ENCODE measurements around the gene REPS2. TPM values are rescaled to one million over a fixed set of nuclear protein-coding genes. Genes with fewer than 3 reads are reported as not detected.
"Not testable (repeated sequence)": the region's sequence is repeated elsewhere in the genome, so short reads cannot be mapped to it uniquely, and the experiment has no call there.

REPS2 gene
- polyA plus RNA-seq, 2 donors: 0.51 to 1.3 TPM

- no peaks in the 10 kb centered on the region for H3K9me3 ChIP-seq (ENCODE audit: control insufficient read depth in 2 of 2, insufficient read depth in 1 of 2, low read depth in 1 of 2, low read length in 1 of 2)
- H3K4me1 ChIP-seq (ENCODE audit: control insufficient read depth in 2 of 2, insufficient read depth in 2 of 2, low read length in 1 of 2): no peaks in the 10 kb centered on the region
- H3K27me3 ChIP-seq (ENCODE audit: control insufficient read depth in 1 of 2, insufficient read depth in 2 of 2, low read length in 2 of 2): no peaks in the 10 kb centered on the region
- WGBS, 2 donors: 51 to 69% methylated on average over 2 of the region's 2 CpGs
- no peak overlapping the region for H3K4me3 ChIP-seq (ENCODE audit: low read depth in 1 of 2, low read length in 2 of 2)
- H3K36me3 ChIP-seq (ENCODE audit: control insufficient read depth in 2 of 2, insufficient read depth in 2 of 2, low read length in 1 of 2): no peaks in the 10 kb centered on the region
- H3K27ac ChIP-seq (ENCODE audit: low read depth in 2 of 2, low read length in 1 of 2): no peak overlapping the region
Observed at GRCh38 chrX:16958356-16958755, 11.9 kb downstream of the REPS2 start.

GRCh38 chrX:16962661-16963060, 16.2 kb downstream of the REPS2 start:
- H3K4me1 ChIP-seq (ENCODE audit: control insufficient read depth in 2 of 2, insufficient read depth in 2 of 2, low read length in 1 of 2); H3K36me3 ChIP-seq (ENCODE audit: control insufficient read depth in 2 of 2, insufficient read depth in 2 of 2, low read length in 1 of 2); H3K27me3 ChIP-seq (ENCODE audit: control insufficient read depth in 1 of 2, insufficient read depth in 2 of 2, low read length in 2 of 2); H3K9me3 ChIP-seq (ENCODE audit: control insufficient read depth in 2 of 2, insufficient read depth in 1 of 2, low read depth in 1 of 2, low read length in 1 of 2); H3K4me3 ChIP-seq (ENCODE audit: low read depth in 1 of 2, low read length in 2 of 2); H3K27ac ChIP-seq (ENCODE audit: low read depth in 2 of 2, low read length in 1 of 2): not testable (repeated sequence)
- 83 to 87% methylated on average over 4 of the region's 4 CpGs for WGBS, 2 donors

- no peak overlapping the region for H3K4me3 ChIP-seq (ENCODE audit: low read depth in 1 of 2, low read length in 2 of 2)
- no peaks in the 10 kb centered on the region for H3K36me3 ChIP-seq (ENCODE audit: control insufficient read depth in 2 of 2, insufficient read depth in 2 of 2, low read length in 1 of 2)
- 87 to 94% methylated on average over 1 of the region's 1 CpG for WGBS, 2 donors
- H3K27ac ChIP-seq (ENCODE audit: low read depth in 2 of 2, low read length in 1 of 2): no peak overlapping the region
- no peaks in the 10 kb centered on the region for H3K9me3 ChIP-seq (ENCODE audit: control insufficient read depth in 2 of 2, insufficient read depth in 1 of 2, low read depth in 1 of 2, low read length in 1 of 2)
- H3K4me1 ChIP-seq (ENCODE audit: control insufficient read depth in 2 of 2, insufficient read depth in 2 of 2, low read length in 1 of 2): no peaks in the 10 kb centered on the region
- no peaks in the 10 kb centered on the region for H3K27me3 ChIP-seq (ENCODE audit: control insufficient read depth in 1 of 2, insufficient read depth in 2 of 2, low read length in 2 of 2)
Observed at GRCh38 chrX:16963216-16963615, 16.8 kb downstream of the REPS2 start.

GRCh38 chrX:16964976-16965375, 18.5 kb downstream of the REPS2 start:
- H3K4me1 ChIP-seq (ENCODE audit: control insufficient read depth in 2 of 2, insufficient read depth in 2 of 2, low read length in 1 of 2); H3K4me3 ChIP-seq (ENCODE audit: low read depth in 1 of 2, low read length in 2 of 2); H3K36me3 ChIP-seq (ENCODE audit: control insufficient read depth in 2 of 2, insufficient read depth in 2 of 2, low read length in 1 of 2); H3K27me3 ChIP-seq (ENCODE audit: control insufficient read depth in 1 of 2, insufficient read depth in 2 of 2, low read length in 2 of 2); H3K9me3 ChIP-seq (ENCODE audit: control insufficient read depth in 2 of 2, insufficient read depth in 1 of 2, low read depth in 1 of 2, low read length in 1 of 2); H3K27ac ChIP-seq (ENCODE audit: low read depth in 2 of 2, low read length in 1 of 2): not testable (repeated sequence)
- WGBS, 2 donors: 88% methylated on average over 25 of the region's 32 CpGs; no CpG with 5 or more reads in 1 of the 2 donors

GRCh38 chrX:16966752-16967448, 20.4 kb downstream of the REPS2 start:
- no peak overlapping the region for H3K27ac ChIP-seq (ENCODE audit: low read depth in 2 of 2, low read length in 1 of 2)
- no peaks in the 10 kb centered on the region for H3K4me1 ChIP-seq (ENCODE audit: control insufficient read depth in 2 of 2, insufficient read depth in 2 of 2, low read length in 1 of 2)
- no peaks in the 10 kb centered on the region for H3K9me3 ChIP-seq (ENCODE audit: control insufficient read depth in 2 of 2, insufficient read depth in 1 of 2, low read depth in 1 of 2, low read length in 1 of 2)
- H3K27me3 ChIP-seq (ENCODE audit: control insufficient read depth in 1 of 2, insufficient read depth in 2 of 2, low read length in 2 of 2): peaks cover 0 to 2% of the 10 kb centered on the region in 2 donors
- no peaks in the 10 kb centered on the region for H3K36me3 ChIP-seq (ENCODE audit: control insufficient read depth in 2 of 2, insufficient read depth in 2 of 2, low read length in 1 of 2)
- 79 to 88% methylated on average over 2 of the region's 2 CpGs for WGBS, 2 donors
- H3K4me3 ChIP-seq (ENCODE audit: low read depth in 1 of 2, low read length in 2 of 2): no peak overlapping the region

- WGBS, 2 donors: 92 to 98% methylated on average over 14 to 29 of the region's 29 CpGs
- H3K27ac ChIP-seq (ENCODE audit: low read depth in 2 of 2, low read length in 1 of 2); H3K36me3 ChIP-seq (ENCODE audit: control insufficient read depth in 2 of 2, insufficient read depth in 2 of 2, low read length in 1 of 2): not testable (repeated sequence)
Observed at GRCh38 chrX:16968753-16969152, 22.3 kb downstream of the REPS2 start.

GRCh38 chrX:16970977-16971376, 24.5 kb downstream of the REPS2 start:
- Histone ChIP-seq H3K27ac (ENCODE audit: low read depth in 2 of 2, low read length in 1 of 2) (no peak overlapping the region), H3K36me3 (ENCODE audit: control insufficient read depth in 2 of 2, insufficient read depth in 2 of 2, low read length in 1 of 2) (no peaks in the 10 kb centered on the region), H3K4me3 (ENCODE audit: low read depth in 1 of 2, low read length in 2 of 2) (no peak overlapping the region), H3K27me3 (ENCODE audit: control insufficient read depth in 1 of 2, insufficient read depth in 2 of 2, low read length in 2 of 2) (peaks cover 0 to 2% of the 10 kb centered on the region in 2 donors), H3K4me1 (ENCODE audit: control insufficient read depth in 2 of 2, insufficient read depth in 2 of 2, low read length in 1 of 2) (no peaks in the 10 kb centered on the region), H3K9me3 (ENCODE audit: control insufficient read depth in 2 of 2, insufficient read depth in 1 of 2, low read depth in 1 of 2, low read length in 1 of 2) (no peaks in the 10 kb centered on the region)
- 41 to 43% methylated on average over 5 of the region's 5 CpGs for WGBS, 2 donors

More at GRCh38 chrX:16968753-16969152, 22.3 kb downstream of the REPS2 start:
- not testable (repeated sequence) for H3K9me3 ChIP-seq (ENCODE audit: control insufficient read depth in 2 of 2, insufficient read depth in 1 of 2, low read depth in 1 of 2, low read length in 1 of 2); H3K27me3 ChIP-seq (ENCODE audit: control insufficient read depth in 1 of 2, insufficient read depth in 2 of 2, low read length in 2 of 2); H3K4me1 ChIP-seq (ENCODE audit: control insufficient read depth in 2 of 2, insufficient read depth in 2 of 2, low read length in 1 of 2); H3K4me3 ChIP-seq (ENCODE audit: low read depth in 1 of 2, low read length in 2 of 2)

GRCh38 chrX:16971694-16972093, 25.2 kb downstream of the REPS2 start:
- H3K27ac ChIP-seq (ENCODE audit: low read depth in 2 of 2, low read length in 1 of 2): no peak overlapping the region
- WGBS, 2 donors: 76 to 88% methylated on average over 2 of the region's 2 CpGs

GRCh38 chrX:16975233-16975632, 28.8 kb downstream of the REPS2 start:
- no peaks in the 10 kb centered on the region for H3K9me3 ChIP-seq (ENCODE audit: control insufficient read depth in 2 of 2, insufficient read depth in 1 of 2, low read depth in 1 of 2, low read length in 1 of 2)
- peaks cover 0 to 5% of the 10 kb centered on the region in 2 donors for H3K27me3 ChIP-seq (ENCODE audit: control insufficient read depth in 1 of 2, insufficient read depth in 2 of 2, low read length in 2 of 2)
- H3K36me3 ChIP-seq (ENCODE audit: control insufficient read depth in 2 of 2, insufficient read depth in 2 of 2, low read length in 1 of 2): no peaks in the 10 kb centered on the region
- H3K4me1 ChIP-seq (ENCODE audit: control insufficient read depth in 2 of 2, insufficient read depth in 2 of 2, low read length in 1 of 2): no peaks in the 10 kb centered on the region
- no peak overlapping the region for H3K27ac ChIP-seq (ENCODE audit: low read depth in 2 of 2, low read length in 1 of 2)
- H3K4me3 ChIP-seq (ENCODE audit: low read depth in 1 of 2, low read length in 2 of 2): no peak overlapping the region
- 65 to 86% methylated on average over 5 of the region's 5 CpGs for WGBS, 2 donors

More at GRCh38 chrX:16971694-16972093, 25.2 kb downstream of the REPS2 start:
- Histone ChIP-seq H3K36me3 (ENCODE audit: control insufficient read depth in 2 of 2, insufficient read depth in 2 of 2, low read length in 1 of 2) (no peaks in the 10 kb centered on the region), H3K4me3 (ENCODE audit: low read depth in 1 of 2, low read length in 2 of 2) (no peak overlapping the region), H3K4me1 (ENCODE audit: control insufficient read depth in 2 of 2, insufficient read depth in 2 of 2, low read length in 1 of 2) (no peaks in the 10 kb centered on the region), H3K27me3 (ENCODE audit: control insufficient read depth in 1 of 2, insufficient read depth in 2 of 2, low read length in 2 of 2) (peaks cover 0 to 2% of the 10 kb centered on the region in 2 donors), H3K9me3 (ENCODE audit: control insufficient read depth in 2 of 2, insufficient read depth in 1 of 2, low read depth in 1 of 2, low read length in 1 of 2) (no peaks in the 10 kb centered on the region)

- H3K27ac ChIP-seq (ENCODE audit: low read depth in 2 of 2, low read length in 1 of 2): no peak overlapping the region
Observed at GRCh38 chrX:16977771-16978170, 31.3 kb downstream of the REPS2 start.

More at GRCh38 chrX:16977771-16978170, 31.3 kb downstream of the REPS2 start:
- no peaks in the 10 kb centered on the region for H3K36me3 ChIP-seq (ENCODE audit: control insufficient read depth in 2 of 2, insufficient read depth in 2 of 2, low read length in 1 of 2)
- H3K4me1 ChIP-seq (ENCODE audit: control insufficient read depth in 2 of 2, insufficient read depth in 2 of 2, low read length in 1 of 2): no peaks in the 10 kb centered on the region
- no peaks in the 10 kb centered on the region for H3K9me3 ChIP-seq (ENCODE audit: control insufficient read depth in 2 of 2, insufficient read depth in 1 of 2, low read depth in 1 of 2, low read length in 1 of 2)
- no peak overlapping the region for H3K4me3 ChIP-seq (ENCODE audit: low read depth in 1 of 2, low read length in 2 of 2)
- H3K27me3 ChIP-seq (ENCODE audit: control insufficient read depth in 1 of 2, insufficient read depth in 2 of 2, low read length in 2 of 2): peaks cover 0 to 7% of the 10 kb centered on the region in 2 donors

All from esophagus (tissue), 2 donors.